Activated CD8-positive, alpha-beta memory T cell treated with anti-CD3 and anti-CD28 coated beads for 36 hours (primary cell): ENCODE measurements around the gene UGGT2. TPM values are rescaled to one million over a fixed set of nuclear protein-coding genes. Genes with fewer than 3 reads are reported as not detected.
"Not testable (repeated sequence)": the region's sequence is repeated elsewhere in the genome, so short reads cannot be mapped to it uniquely, and the experiment has no call there.

ENCODE experiments used
- CTCF ChIA-PET: fragments of 350-600 bp; sonication (Branson Sonifier 250); formaldehyde crosslinking; loops from one replicate; lab custom pipeline; 2021; ENCODE audit warnings: antibody characterized with exemption; lab: Charles Lee
- POLR2A ChIA-PET: fragments of 350-600 bp; sonication (Branson Sonifier 250); formaldehyde crosslinking; loops from one replicate; lab custom pipeline; 2021; ENCODE audit warnings: antibody characterized with exemption; lab: Charles Lee
- total RNA-seq, 2 experiments: library from RNA; stranded (reverse); gene quantifications; one replicate each; pipeline ENCODE4 v1.2.3, GENCODE V29; 2021

Gene UGGT2
- total RNA-seq, 2 experiments from 2014 or later, result not detected

- ChIA-PET CTCF (no interaction called here), POLR2A (no interaction called here)
Observed at GRCh38 chr13:95987841-95988240, 65.4 kb downstream of the UGGT2 start.

- CTCF ChIA-PET, result no interaction called here
- POLR2A ChIA-PET, result no interaction called here
Observed at GRCh38 chr13:95982144-95982543, 71.1 kb downstream of the UGGT2 start.

GRCh38 chr13:95972651-95973050 is 80.5 kb downstream of the UGGT2 start:
- POLR2A ChIA-PET, CTCF ChIA-PET: not testable (repeated sequence)

GRCh38 chr13:95970878-95971277 is 82.3 kb downstream of the UGGT2 start:
- ChIA-PET CTCF (no interaction called here), POLR2A (no interaction called here)

- ChIA-PET CTCF (no interaction called here), POLR2A (no interaction called here)
Observed at GRCh38 chr13:95968906-95969305, 84.3 kb downstream of the UGGT2 start.

- ChIA-PET CTCF (no interaction called here), POLR2A (no interaction called here)
Observed at GRCh38 chr13:95957331-95957730, 95.9 kb downstream of the UGGT2 start.

- CTCF ChIA-PET, result no interaction called here
- POLR2A ChIA-PET, result no interaction called here
Observed at GRCh38 chr13:95956589-95957148, 96.5 kb downstream of the UGGT2 start.

GRCh38 chr13:95955719-95956118 is 97.5 kb downstream of the UGGT2 start:
- CTCF ChIA-PET, result no interaction called here
- POLR2A ChIA-PET, result no interaction called here

- POLR2A ChIA-PET, result no interaction called here
- CTCF ChIA-PET, result no interaction called here
Observed at GRCh38 chr13:95955255-95955654, 97.9 kb downstream of the UGGT2 start.

GRCh38 chr13:95954266-95954665 is 98.9 kb downstream of the UGGT2 start:
- CTCF ChIA-PET, result no interaction called here
- POLR2A ChIA-PET, result no interaction called here

GRCh38 chr13:95950103-95950502 is 103.1 kb downstream of the UGGT2 start:
- ChIA-PET CTCF (no interaction called here), POLR2A (interaction anchor here (0.6 kb wide), 1 partner anchor 488 kb away, joined by 10 read pairs; no protein-coding TSS in a partner anchor)

GRCh38 chr13:95948656-95949055 is 104.5 kb downstream of the UGGT2 start:
- POLR2A ChIA-PET, result no interaction called here
- CTCF ChIA-PET, result no interaction called here

- POLR2A ChIA-PET, result no interaction called here
- CTCF ChIA-PET, result no interaction called here
Observed at GRCh38 chr13:95937714-95938320, 115.4 kb downstream of the UGGT2 start.

GRCh38 chr13:95931300-95932025 is 121.7 kb downstream of the UGGT2 start:
- ChIA-PET POLR2A (no interaction called here), CTCF (no interaction called here)

GRCh38 chr13:95929430-95929829 is 123.8 kb downstream of the UGGT2 start:
- ChIA-PET CTCF (no interaction called here), POLR2A (no interaction called here)

GRCh38 chr13:95928367-95928906 is 124.8 kb downstream of the UGGT2 start:
- POLR2A ChIA-PET, CTCF ChIA-PET: not testable (repeated sequence)

- POLR2A ChIA-PET, result no interaction called here
Observed at GRCh38 chr13:95926231-95926630, 127.0 kb downstream of the UGGT2 start.

GRCh38 chr13:95924389-95924994 is 128.7 kb downstream of the UGGT2 start:
- ChIA-PET POLR2A (no interaction called here), CTCF (no interaction called here)

More at GRCh38 chr13:95926231-95926630, 127.0 kb downstream of the UGGT2 start:
- CTCF ChIA-PET, result no interaction called here

- ChIA-PET CTCF (no interaction called here), POLR2A (no interaction called here)
Observed at GRCh38 chr13:95921485-95921884, 131.7 kb downstream of the UGGT2 start.

GRCh38 chr13:95920485-95920884 is 132.7 kb downstream of the UGGT2 start:
- ChIA-PET POLR2A (no interaction called here), CTCF (no interaction called here)
